HepG2 (cell line): ENCODE data around the gene ZSCAN26. TPM values are rescaled to one million over a fixed set of nuclear protein-coding genes. Genes with fewer than 3 reads are reported as not detected.
A peak's percentile ranks its signal among the peaks of the same experiment; 100 is the strongest.

ENCODE experiments used
- ADNP ChIP-seq: sonication (generic); formaldehyde crosslinking; IDR thresholded peaks from 2 replicates; pipeline ENCODE4 v1.4.0; 2020; ENCODE audit warnings: missing genetic modification reagents
- FOXA3 ChIP-seq: IDR thresholded peaks from 2 replicates; pipeline ENCODE4 v1.6.1; 2016; ENCODE audit warnings: missing genetic modification reagents, missing compliant biosample characterization
- HNRNPH1 ChIP-seq: fragments of 200-400 bp; formaldehyde crosslinking; optimal IDR thresholded peaks from 2 replicates; pipeline ENCODE3; 2017; ENCODE audit warnings: mild to moderate bottlenecking, low read depth, low read length
- KMT2A ChIP-seq: sonication (generic); formaldehyde crosslinking; IDR thresholded peaks from 2 replicates; pipeline ENCODE4 v1.4.0; 2020; ENCODE audit warnings: missing genetic modification reagents
- LCORL ChIP-seq, 2 experiments: fragments of 450-650 bp in 1 of 2; sonication (generic) in 1 of 2; formaldehyde crosslinking in 1 of 2; IDR thresholded peaks; 2 replicates each; pipeline versions ENCODE4 v1.5.0 to v1.6.1; 2017 to 2020; ENCODE audit warnings: antibody characterized with exemption in 1 of 2, missing genetic modification reagents in 1 of 2
- MTF1 ChIP-seq: sonication (generic); formaldehyde crosslinking; IDR thresholded peaks from 2 replicates; pipeline ENCODE4 v1.5.0; 2020; ENCODE audit warnings: missing genetic modification reagents
- NFIB ChIP-seq: sonication (generic); formaldehyde crosslinking; IDR thresholded peaks from 2 replicates; pipeline ENCODE4 v1.9.0; 2021; ENCODE audit warnings: missing genetic modification reagents, mild to moderate bottlenecking, borderline replicate concordance
- NRL ChIP-seq: sonication (generic); formaldehyde crosslinking; IDR thresholded peaks from 2 replicates; pipeline ENCODE4 v1.5.0; 2020; ENCODE audit warnings: missing genetic modification reagents, mild to moderate bottlenecking, moderate library complexity, borderline replicate concordance
- ONECUT2 ChIP-seq: sonication (generic); formaldehyde crosslinking; IDR thresholded peaks from 2 replicates; pipeline ENCODE4 v1.4.0; 2020; ENCODE audit warnings: missing genetic modification reagents
- RBM39 ChIP-seq: fragments of 200-400 bp; formaldehyde crosslinking; IDR thresholded peaks from one replicate; pipeline ENCODE4 v1.6.1; 2018; ENCODE audit warnings: antibody characterized with exemption, mild to moderate bottlenecking, low read depth, low read length; ENCODE audit not compliant: poor library complexity, severe bottlenecking
- SALL1 ChIP-seq: sonication (generic); formaldehyde crosslinking; IDR thresholded peaks from 2 replicates; pipeline ENCODE4 v1.8.0; 2022; ENCODE audit warnings: mild to moderate bottlenecking, missing genetic modification reagents
- SATB2 ChIP-seq: sonication (generic); formaldehyde crosslinking; IDR thresholded peaks from 2 replicates; pipeline ENCODE4 v1.5.0; 2020; ENCODE audit warnings: missing genetic modification reagents
- SMAD9 ChIP-seq: sonication (generic); formaldehyde crosslinking; IDR thresholded peaks from 2 replicates; pipeline ENCODE4 v1.5.1; 2020; ENCODE audit warnings: mild to moderate bottlenecking, missing genetic modification reagents
- SMC3 ChIP-seq: IDR thresholded peaks from 2 replicates; pipeline ENCODE4 v1.6.1; 2011; ENCODE audit warnings: low read length, improper control_type of control experiment
- SOX5 ChIP-seq: IDR thresholded peaks from 2 replicates; pipeline ENCODE4 v1.6.1; 2016; ENCODE audit warnings: borderline replicate concordance
- XBP1 ChIP-seq: sonication (generic); formaldehyde crosslinking; IDR thresholded peaks from 2 replicates; pipeline ENCODE4 v1.5.0; 2020; ENCODE audit warnings: missing genetic modification reagents
- ZBTB21 ChIP-seq: sonication (generic); formaldehyde crosslinking; IDR thresholded peaks from 2 replicates; pipeline ENCODE4 v1.4.0; 2020; ENCODE audit warnings: missing genetic modification reagents
- ZC3H13 ChIP-seq: sonication (generic); formaldehyde crosslinking; IDR thresholded peaks from 2 replicates; pipeline ENCODE4 v1.8.1; 2023; ENCODE audit warnings: mild to moderate bottlenecking, missing genetic modification reagents, moderate library complexity
- ZFP41 ChIP-seq: sonication (generic); formaldehyde crosslinking; IDR thresholded peaks from 2 replicates; pipeline ENCODE4 v1.4.0; 2020; ENCODE audit warnings: mild to moderate bottlenecking, missing genetic modification reagents, borderline replicate concordance
- ZNF121 ChIP-seq: sonication (generic); formaldehyde crosslinking; IDR thresholded peaks from 2 replicates; pipeline ENCODE4 v1.5.0; 2020; ENCODE audit warnings: mild to moderate bottlenecking, missing genetic modification reagents
- ZNF251 ChIP-seq: sonication (generic); formaldehyde crosslinking; IDR thresholded peaks from 2 replicates; pipeline ENCODE4 v1.9.0; 2021; ENCODE audit warnings: mild to moderate bottlenecking, missing genetic modification reagents
- ZNF3 ChIP-seq: IDR thresholded peaks from 2 replicates; pipeline ENCODE4 v1.7.0; 2017; ENCODE audit warnings: inconsistent platforms
- polyA plus RNA-seq, 8 experiments: library from polyadenylated mRNA; depleted of rRNA in 3 of 8; stranded (reverse) in 7 of 8; unstranded in 1 of 8; fragments of >200 nt; fragmentation: Illumina TruSeq in 4 of 8; extraction: Trizol in 4 of 8; gene quantifications; 2 replicates each; pipeline versions ENCODE4 v1.2.1 to v1.2.3, GENCODE V29; 2011 to 2016; ENCODE audit warnings: low read depth in 4 of 8, missing spikeins in 1 of 8, mixed read lengths in 1 of 8; ENCODE audit not compliant: insufficient read depth in 1 of 8
- total RNA-seq, 5 experiments: library from RNA; depleted of rRNA; stranded (reverse); fragments of >200 nt; fragmentation: Illumina TruSeq; extraction: Trizol; gene quantifications; 2 replicates each; pipeline ENCODE4 v1.2.3, GENCODE V29; 2016; ENCODE audit warnings: low read depth in 1 of 5
- TF ChIP-seq, protein P1 (sequence below): sonication (generic); formaldehyde crosslinking; IDR thresholded peaks from 2 replicates; pipeline ENCODE4 v1.4.0; 2020; ENCODE audit warnings: mild to moderate bottlenecking, missing genetic modification reagents
- TF ChIP-seq, protein P2 (sequence below): sonication (generic); formaldehyde crosslinking; IDR thresholded peaks from 2 replicates; pipeline ENCODE4 v1.4.0; 2020; ENCODE audit warnings: mild to moderate bottlenecking, low read depth, missing genetic modification reagents
- TF ChIP-seq, protein P3 (sequence below): sonication (generic); formaldehyde crosslinking; conservative IDR thresholded peaks from 2 replicates; pipeline ENCODE4 v1.4.0; 2020; ENCODE audit warnings: mild to moderate bottlenecking, missing genetic modification reagents, moderate library complexity
- TF ChIP-seq, protein P4 (sequence below): sonication (generic); formaldehyde crosslinking; IDR thresholded peaks from 2 replicates; pipeline ENCODE4 v1.4.0; 2020; ENCODE audit warnings: missing genetic modification reagents

Gene ZSCAN26
- total and polyA plus RNA-seq, 2 of the 13 experiments (the other 11 are each of a cell fraction or from before 2014, with no cell fraction given) = 12.0 to 15.6 TPM

DNA sequence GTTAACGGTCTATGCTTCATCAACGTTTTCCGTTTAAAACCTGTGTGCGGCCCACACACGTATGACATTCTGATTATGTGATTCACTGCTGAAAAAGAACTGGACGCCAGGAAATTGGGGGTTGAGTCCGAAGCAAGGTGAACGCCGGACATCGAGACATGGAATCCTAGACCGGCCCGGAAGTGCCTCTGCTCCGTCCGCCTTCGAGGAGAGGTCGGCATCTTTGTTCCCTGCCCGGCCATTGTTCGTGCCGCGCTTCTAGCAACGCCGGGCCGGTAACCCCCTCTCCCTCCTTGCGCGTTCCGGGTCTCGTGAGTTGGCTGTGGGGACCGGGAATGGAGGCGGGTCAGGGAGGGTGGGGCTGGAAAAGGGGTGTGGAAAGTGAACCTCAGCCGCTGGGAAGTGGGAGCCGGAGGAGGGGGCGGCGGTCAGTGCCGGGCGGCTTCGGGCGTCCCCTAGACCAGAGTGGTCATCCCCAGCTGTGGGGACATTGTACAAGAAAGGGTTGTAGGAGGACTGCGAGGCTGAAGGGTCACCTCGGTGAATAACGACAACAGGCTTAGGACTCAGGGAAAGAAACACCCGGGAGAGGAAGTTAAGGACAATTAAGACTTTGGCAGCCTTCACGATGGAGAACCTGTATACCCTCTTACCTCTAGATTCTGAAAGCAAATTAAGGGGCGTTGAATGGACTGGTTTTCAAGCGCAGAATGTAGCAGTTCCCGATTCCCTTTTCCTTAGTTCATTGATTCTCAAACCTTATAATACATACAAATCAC is 41.7 kb upstream of the ZSCAN26 start, which contains the start of gene ZSCAN9 (continued):
- TF ChIP-seq HNRNPH1 (no peak), SMC3 (peak; percentile 19; the same call in 1 of the 2 replicates), SOX5 (CRISPR knock-in tag) (peak; percentile 82), SATB2 (CRISPR knock-in tag) (no peak), ZNF3 (no peak), LCORL (IDR thresholded peaks at IDR 0.05) (peak; percentile 72), LCORL (CRISPR knock-in tag; IDR thresholded peaks at IDR 0.05) (peak; percentile 88), MTF1 (CRISPR knock-in tag) (no peak), RBM39 (peak; percentile 81), ZNF251 (no peak), FOXA3 (CRISPR knock-in tag) (peak; percentile 73), NRL (peak; percentile 96), ZBTB21 (CRISPR knock-in tag) (no peak), SALL1 (CRISPR knock-in tag) (peak; percentile 90), NFIB (no peak), ZFP41 (CRISPR knock-in tag) (no peak), ADNP (CRISPR knock-in tag) (no peak), KMT2A (peak; percentile 98), XBP1 (CRISPR knock-in tag) (no peak), ONECUT2 (CRISPR knock-in tag) (no peak), SMAD9 (peak; percentile 44; the same call in 1 of the 2 replicates), ZC3H13 (CRISPR knock-in tag) (no peak; the same call in 1 of the 2 replicates), ZNF121 (peak; percentile 59)
- TF ChIP-seq, protein P1, sequence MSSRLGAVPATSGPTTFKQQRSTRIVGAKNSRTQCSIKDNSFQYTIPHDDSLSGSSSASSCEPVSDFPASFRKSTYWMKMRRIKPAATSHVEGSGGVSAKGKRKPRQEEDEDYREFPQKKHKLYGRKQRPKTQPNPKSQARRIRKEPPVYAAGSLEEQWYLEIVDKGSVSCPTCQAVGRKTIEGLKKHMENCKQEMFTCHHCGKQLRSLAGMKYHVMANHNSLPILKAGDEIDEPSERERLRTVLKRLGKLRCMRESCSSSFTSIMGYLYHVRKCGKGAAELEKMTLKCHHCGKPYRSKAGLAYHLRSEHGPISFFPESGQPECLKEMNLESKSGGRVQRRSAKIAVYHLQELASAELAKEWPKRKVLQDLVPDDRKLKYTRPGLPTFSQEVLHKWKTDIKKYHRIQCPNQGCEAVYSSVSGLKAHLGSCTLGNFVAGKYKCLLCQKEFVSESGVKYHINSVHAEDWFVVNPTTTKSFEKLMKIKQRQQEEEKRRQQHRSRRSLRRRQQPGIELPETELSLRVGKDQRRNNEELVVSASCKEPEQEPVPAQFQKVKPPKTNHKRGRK (CRISPR knock-in tag) = no peak
- TF ChIP-seq, protein P2, sequence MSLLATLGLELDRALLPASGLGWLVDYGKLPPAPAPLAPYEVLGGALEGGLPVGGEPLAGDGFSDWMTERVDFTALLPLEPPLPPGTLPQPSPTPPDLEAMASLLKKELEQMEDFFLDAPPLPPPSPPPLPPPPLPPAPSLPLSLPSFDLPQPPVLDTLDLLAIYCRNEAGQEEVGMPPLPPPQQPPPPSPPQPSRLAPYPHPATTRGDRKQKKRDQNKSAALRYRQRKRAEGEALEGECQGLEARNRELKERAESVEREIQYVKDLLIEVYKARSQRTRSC (CRISPR knock-in tag) = no peak
- TF ChIP-seq, protein P3, sequence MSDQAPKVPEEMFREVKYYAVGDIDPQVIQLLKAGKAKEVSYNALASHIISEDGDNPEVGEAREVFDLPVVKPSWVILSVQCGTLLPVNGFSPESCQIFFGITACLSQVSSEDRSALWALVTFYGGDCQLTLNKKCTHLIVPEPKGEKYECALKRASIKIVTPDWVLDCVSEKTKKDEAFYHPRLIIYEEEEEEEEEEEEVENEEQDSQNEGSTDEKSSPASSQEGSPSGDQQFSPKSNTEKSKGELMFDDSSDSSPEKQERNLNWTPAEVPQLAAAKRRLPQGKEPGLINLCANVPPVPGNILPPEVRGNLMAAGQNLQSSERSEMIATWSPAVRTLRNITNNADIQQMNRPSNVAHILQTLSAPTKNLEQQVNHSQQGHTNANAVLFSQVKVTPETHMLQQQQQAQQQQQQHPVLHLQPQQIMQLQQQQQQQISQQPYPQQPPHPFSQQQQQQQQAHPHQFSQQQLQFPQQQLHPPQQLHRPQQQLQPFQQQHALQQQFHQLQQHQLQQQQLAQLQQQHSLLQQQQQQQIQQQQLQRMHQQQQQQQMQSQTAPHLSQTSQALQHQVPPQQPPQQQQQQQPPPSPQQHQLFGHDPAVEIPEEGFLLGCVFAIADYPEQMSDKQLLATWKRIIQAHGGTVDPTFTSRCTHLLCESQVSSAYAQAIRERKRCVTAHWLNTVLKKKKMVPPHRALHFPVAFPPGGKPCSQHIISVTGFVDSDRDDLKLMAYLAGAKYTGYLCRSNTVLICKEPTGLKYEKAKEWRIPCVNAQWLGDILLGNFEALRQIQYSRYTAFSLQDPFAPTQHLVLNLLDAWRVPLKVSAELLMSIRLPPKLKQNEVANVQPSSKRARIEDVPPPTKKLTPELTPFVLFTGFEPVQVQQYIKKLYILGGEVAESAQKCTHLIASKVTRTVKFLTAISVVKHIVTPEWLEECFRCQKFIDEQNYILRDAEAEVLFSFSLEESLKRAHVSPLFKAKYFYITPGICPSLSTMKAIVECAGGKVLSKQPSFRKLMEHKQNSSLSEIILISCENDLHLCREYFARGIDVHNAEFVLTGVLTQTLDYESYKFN (CRISPR knock-in tag) = peak; percentile 41; the same call in 1 of the 2 replicates
- TF ChIP-seq, protein P4, sequence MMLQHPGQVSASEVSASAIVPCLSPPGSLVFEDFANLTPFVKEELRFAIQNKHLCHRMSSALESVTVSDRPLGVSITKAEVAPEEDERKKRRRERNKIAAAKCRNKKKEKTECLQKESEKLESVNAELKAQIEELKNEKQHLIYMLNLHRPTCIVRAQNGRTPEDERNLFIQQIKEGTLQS (CRISPR knock-in tag) = no peak
